Subcutaneous abdominal adipose tissue (tissue), 5 donors: ENCODE data around the gene TNFAIP2.
"Not testable (repeated sequence)": the region's sequence is repeated elsewhere in the genome, so short reads cannot be mapped to it uniquely, and the experiment has no call there.

Experiments
- H3K27ac ChIP-seq: one replicate; pipeline ENCODE4 v1.7.0; 2013; ENCODE audit warnings: low read depth, mild to moderate bottlenecking, inconsistent platforms, low read length, moderate library complexity
- H3K27me3 ChIP-seq, 5 donors: one replicate each; pipeline ENCODE4 v1.7.0; 2013; ENCODE audit warnings: low read length in 5 of 5, inconsistent platforms in 1 of 5; ENCODE audit not compliant: control insufficient read depth in 5 of 5, insufficient read depth in 4 of 5
- H3K36me3 ChIP-seq, 5 donors: one replicate each; pipeline ENCODE4 v1.7.0; 2013; ENCODE audit warnings: low read length in 5 of 5; ENCODE audit not compliant: control insufficient read depth in 5 of 5, insufficient read depth in 5 of 5
- H3K4me1 ChIP-seq, 5 donors: one replicate each; pipeline ENCODE4 v1.7.0; 2013; ENCODE audit warnings: low read length in 5 of 5, mild to moderate bottlenecking in 3 of 5, moderate library complexity in 1 of 5; ENCODE audit not compliant: control insufficient read depth in 5 of 5, insufficient read depth in 5 of 5
- H3K4me3 ChIP-seq, 5 donors: one replicate each; pipeline ENCODE4 v1.7.0; 2013; ENCODE audit warnings: low read length in 5 of 5, low read depth in 1 of 5
- H3K9ac ChIP-seq, 5 donors: one replicate each; pipeline ENCODE4 v1.7.0; 2013; ENCODE audit warnings: low read length in 5 of 5, mild to moderate bottlenecking in 4 of 5, moderate library complexity in 3 of 5
- H3K9me3 ChIP-seq, 5 donors: one replicate each; pipeline ENCODE4 v1.7.0; 2013; ENCODE audit warnings: low read length in 5 of 5; ENCODE audit not compliant: control insufficient read depth in 5 of 5
- donor health status: healthy.
- donor health status: healthy.
- donor health status: healthy.
- donor health status: healthy.
- donor health status: healthy.

TNFAIP2 gene

GRCh38 chr14:103165323-103165722, 42.1 kb downstream of the TNFAIP2 start:
- Histone ChIP-seq H3K4me3 (peak overlapping the region in 1 of 5 donors; percentile 16), H3K27ac (no peak overlapping the region), H3K4me1 (peaks cover 0 to 36% (median 20%) of the 10 kb centered on the region in 5 donors), H3K36me3 (no peaks in the 10 kb centered on the region), H3K9me3 (peaks cover 4 to 22% (median 8%) of the 10 kb centered on the region in 5 donors), H3K27me3 (no peaks in the 10 kb centered on the region), H3K9ac (no peak overlapping the region)

GRCh38 chr14:103169954-103170353, 46.7 kb downstream of the TNFAIP2 start:
- Histone ChIP-seq H3K36me3 (no peaks in the 10 kb centered on the region), H3K27me3 (no peaks in the 10 kb centered on the region), H3K27ac (no peak overlapping the region), H3K9me3 (peaks cover 5 to 46% (median 11%) of the 10 kb centered on the region in 5 donors), H3K9ac (no peak overlapping the region), H3K4me1 (peaks cover 0 to 9% (median 8%) of the 10 kb centered on the region in 5 donors), H3K4me3 (no peak overlapping the region)

- not testable (repeated sequence) for H3K36me3 ChIP-seq, H3K4me3 ChIP-seq, H3K9ac ChIP-seq, H3K27me3 ChIP-seq, H3K27ac ChIP-seq, H3K4me1 ChIP-seq
- peaks cover 5 to 54% (median 17%) of the 10 kb centered on the region in 5 donors for H3K9me3 ChIP-seq
These were observed 47.9 kb downstream of the TNFAIP2 start for GRCh38 chr14:103171206-103171605.

- H3K36me3 ChIP-seq = no peaks in the 10 kb centered on the region
- peaks cover 5 to 54% (median 17%) of the 10 kb centered on the region in 5 donors for H3K9me3 ChIP-seq
- H3K4me3 ChIP-seq = no peak overlapping the region
- no peaks in the 10 kb centered on the region for H3K4me1 ChIP-seq
- H3K27ac ChIP-seq = no peak overlapping the region
- no peak overlapping the region for H3K9ac ChIP-seq
- no peaks in the 10 kb centered on the region for H3K27me3 ChIP-seq
These were observed 49.7 kb downstream of the TNFAIP2 start for GRCh38 chr14:103172921-103173320.

- H3K27me3 ChIP-seq, H3K36me3 ChIP-seq, H3K4me3 ChIP-seq, H3K9ac ChIP-seq, H3K4me1 ChIP-seq, H3K27ac ChIP-seq: not testable (repeated sequence)
- peaks cover 3 to 45% (median 16%) of the 10 kb centered on the region in 5 donors for H3K9me3 ChIP-seq
These were observed 50.6 kb downstream of the TNFAIP2 start for GRCh38 chr14:103173887-103174286.

- H3K9me3 ChIP-seq = peaks cover 0 to 23% (median 9%) of the 10 kb centered on the region in 5 donors
- not testable (repeated sequence) for H3K9ac ChIP-seq, H3K4me3 ChIP-seq, H3K4me1 ChIP-seq, H3K36me3 ChIP-seq, H3K27me3 ChIP-seq, H3K27ac ChIP-seq
These were observed 52.9 kb downstream of the TNFAIP2 start for GRCh38 chr14:103176176-103176575.

GRCh38 chr14:103177376-103177775, 54.1 kb downstream of the TNFAIP2 start:
- no peaks in the 10 kb centered on the region for H3K27me3 ChIP-seq
- no peaks in the 10 kb centered on the region for H3K36me3 ChIP-seq
- no peaks in the 10 kb centered on the region for H3K4me1 ChIP-seq
- H3K4me3 ChIP-seq = no peak overlapping the region
- no peak overlapping the region for H3K27ac ChIP-seq
- H3K9me3 ChIP-seq = peaks cover 0 to 23% (median 9%) of the 10 kb centered on the region in 5 donors
- H3K9ac ChIP-seq = no peak overlapping the region

- Histone ChIP-seq H3K36me3 (no peaks in the 10 kb centered on the region), H3K9ac (no peak overlapping the region), H3K9me3 (peaks cover 0 to 17% (median 9%) of the 10 kb centered on the region in 5 donors), H3K4me3 (no peak overlapping the region), H3K27ac (no peak overlapping the region), H3K4me1 (no peaks in the 10 kb centered on the region), H3K27me3 (no peaks in the 10 kb centered on the region)
These were observed 55.3 kb downstream of the TNFAIP2 start for GRCh38 chr14:103178521-103178920.

GRCh38 chr14:103179094-103179493, 55.8 kb downstream of the TNFAIP2 start:
- no peak overlapping the region for H3K4me3 ChIP-seq
- H3K27ac ChIP-seq = no peak overlapping the region
- peaks cover 0 to 4% (median 0%) of the 10 kb centered on the region in 5 donors for H3K27me3 ChIP-seq
- H3K9ac ChIP-seq = no peak overlapping the region
- no peaks in the 10 kb centered on the region for H3K36me3 ChIP-seq
- no peaks in the 10 kb centered on the region for H3K4me1 ChIP-seq
- peaks cover 0 to 11% (median 6%) of the 10 kb centered on the region in 5 donors for H3K9me3 ChIP-seq

GRCh38 chr14:103180331-103180730, 57.1 kb downstream of the TNFAIP2 start:
- Histone ChIP-seq H3K4me3 (no peak overlapping the region), H3K27ac (no peak overlapping the region), H3K9me3 (peaks cover 0 to 4% (median 3%) of the 10 kb centered on the region in 5 donors), H3K4me1 (no peaks in the 10 kb centered on the region), H3K27me3 (peaks cover 0 to 4% (median 0%) of the 10 kb centered on the region in 5 donors), H3K36me3 (no peaks in the 10 kb centered on the region), H3K9ac (no peak overlapping the region)

- no peaks in the 10 kb centered on the region for H3K36me3 ChIP-seq
- no peak overlapping the region for H3K4me3 ChIP-seq
- no peak overlapping the region for H3K9ac ChIP-seq
- H3K4me1 ChIP-seq = peaks cover 2 to 7% (median 5%) of the 10 kb centered on the region in 5 donors
- H3K27ac ChIP-seq = no peak overlapping the region
- H3K9me3 ChIP-seq = no peaks in the 10 kb centered on the region
- peaks cover 0 to 28% (median 20%) of the 10 kb centered on the region in 5 donors for H3K27me3 ChIP-seq
These were observed 60.8 kb downstream of the TNFAIP2 start for GRCh38 chr14:103184046-103184445.
